Activated naive CD8-positive, alpha-beta T cell treated with anti-CD3 and anti-CD28 coated beads, Interleukin-2, amount 50 U/mL, for 24 hours (primary cell): ENCODE measurements around the gene B4GALNT2.

ENCODE experiments used
- ATAC-seq: fragments of 150-1000 bp; cut with Tn5 transposase; one replicate; pipeline ENCODE4 v1.10.0; 2021
- DNase-seq: peaks from one replicate; pipeline ENCODE4 v3.0.0; 2021
- H3K27ac Mint-ChIP-seq: one replicate; pipeline ENCODE4 v1.8.0; 2021; ENCODE audit warnings: mild to moderate bottlenecking, mixed read lengths
- H3K27me3 Mint-ChIP-seq: one replicate; pipeline ENCODE4 v1.8.0; 2021; ENCODE audit warnings: mixed read lengths
- H3K36me3 Mint-ChIP-seq: one replicate; pipeline ENCODE4 v1.8.0; 2021; ENCODE audit warnings: low read depth, mixed read lengths
- H3K4me1 Mint-ChIP-seq: one replicate; pipeline ENCODE4 v1.8.0; 2021; ENCODE audit warnings: mixed read lengths
- H3K4me3 Mint-ChIP-seq: one replicate; pipeline ENCODE4 v1.8.0; 2021; ENCODE audit warnings: mild to moderate bottlenecking, moderate library complexity, mixed read lengths
- H3K9me3 Mint-ChIP-seq: one replicate; pipeline ENCODE4 v1.8.0; 2021; ENCODE audit warnings: mixed read lengths

The B4GALNT2 gene

GRCh38 chr17:49200423-49201083, 68.0 kb downstream of the B4GALNT2 start:
- no peak for ATAC-seq
- H3K27me3 Mint-ChIP-seq = no peaks in the 10 kb centered on the region
- no peak overlapping the region for H3K4me3 Mint-ChIP-seq
- H3K9me3 Mint-ChIP-seq = no peaks in the 10 kb centered on the region
- peaks cover 8% of the 10 kb centered on the region for H3K4me1 Mint-ChIP-seq
- no peaks in the 10 kb centered on the region for H3K36me3 Mint-ChIP-seq
- H3K27ac Mint-ChIP-seq = no peak overlapping the region
- no peak for DNase-seq

GRCh38 chr17:49201481-49201927, 68.9 kb downstream of the B4GALNT2 start:
- peaks cover 3% of the 10 kb centered on the region for H3K4me1 Mint-ChIP-seq
- H3K36me3 Mint-ChIP-seq = peaks cover 6% of the 10 kb centered on the region
- no peak overlapping the region for H3K4me3 Mint-ChIP-seq
- no peaks in the 10 kb centered on the region for H3K9me3 Mint-ChIP-seq
- no peak for ATAC-seq
- DNase-seq = no peak
- no peak overlapping the region for H3K27ac Mint-ChIP-seq
- no peaks in the 10 kb centered on the region for H3K27me3 Mint-ChIP-seq

- DNase-seq (no peak), ATAC-seq (no peak)
- Mint-ChIP-seq H3K4me1 (peaks cover 7% of the 10 kb centered on the region), H3K4me3 (no peak overlapping the region), H3K27ac (no peak overlapping the region), H3K27me3 (no peaks in the 10 kb centered on the region), H3K36me3 (peaks cover 9% of the 10 kb centered on the region), H3K9me3 (no peaks in the 10 kb centered on the region)
These were observed 71.2 kb downstream of the B4GALNT2 start for GRCh38 chr17:49203796-49204195.

- Mint-ChIP-seq H3K9me3 (no peaks in the 10 kb centered on the region), H3K4me1 (peaks cover 14% of the 10 kb centered on the region), H3K27me3 (no peaks in the 10 kb centered on the region), H3K27ac (no peak overlapping the region), H3K36me3 (peaks cover 9% of the 10 kb centered on the region), H3K4me3 (no peak overlapping the region)
- ATAC-seq (no peak), DNase-seq (no peak)
These were observed 71.9 kb downstream of the B4GALNT2 start for GRCh38 chr17:49204516-49204915.

GRCh38 chr17:49209061-49209571, 76.5 kb downstream of the B4GALNT2 start:
- DNase-seq (no peak), ATAC-seq (peak; percentile 13)
- peak overlapping the region; percentile 90 for H3K4me3 Mint-ChIP-seq
- peaks cover 50% of the 10 kb centered on the region for H3K4me1 Mint-ChIP-seq
- no peaks in the 10 kb centered on the region for H3K9me3 Mint-ChIP-seq
- peak overlapping the region; percentile 81 for H3K27ac Mint-ChIP-seq
- peaks cover 17% of the 10 kb centered on the region for H3K36me3 Mint-ChIP-seq
- H3K27me3 Mint-ChIP-seq = no peaks in the 10 kb centered on the region

- Mint-ChIP-seq H3K9me3 (no peaks in the 10 kb centered on the region), H3K4me3 (peak within 1 kb of the TSS; percentile 90), H3K36me3 (peaks cover 25% of the 10 kb centered on the region), H3K4me1 (peaks cover 62% of the 10 kb centered on the region), H3K27me3 (no peaks in the 10 kb centered on the region), H3K27ac (peak within 1 kb of the TSS; percentile 81)
- peak; percentile 91 for ATAC-seq
- peak; percentile 73 for DNase-seq
These were observed 77.8 kb downstream of the B4GALNT2 start, which contains the start of the genes ABI3 and GNGT2 for GRCh38 chr17:49210158-49211029. Gene ABI3, plus strand, starts transcription at chr17:49210707. Its CDS starts 18 bp downstream, at chr17:49210725. Gene GNGT2, minus strand, starts transcription at chr17:49210574. Its CDS starts 3,152 bp downstream, at chr17:49207422.

- Mint-ChIP-seq H3K4me3 (peak overlapping the region; percentile 90), H3K27ac (peak overlapping the region; percentile 87), H3K36me3 (peaks cover 33% of the 10 kb centered on the region), H3K4me1 (peaks cover 85% of the 10 kb centered on the region), H3K9me3 (no peaks in the 10 kb centered on the region), H3K27me3 (no peaks in the 10 kb centered on the region)
- DNase-seq (no peak), ATAC-seq (no peak)
These were observed 80.8 kb downstream of the B4GALNT2 start for GRCh38 chr17:49213399-49213798.

- peak overlapping the region; percentile 90 for H3K4me3 Mint-ChIP-seq
- no peak for DNase-seq
- H3K27ac Mint-ChIP-seq = peak overlapping the region; percentile 87
- H3K4me1 Mint-ChIP-seq = peaks cover 86% of the 10 kb centered on the region
- H3K27me3 Mint-ChIP-seq = no peaks in the 10 kb centered on the region
- ATAC-seq = no peak
- no peaks in the 10 kb centered on the region for H3K9me3 Mint-ChIP-seq
- peaks cover 35% of the 10 kb centered on the region for H3K36me3 Mint-ChIP-seq
These were observed 81.3 kb downstream of the B4GALNT2 start for GRCh38 chr17:49213847-49214246.

GRCh38 chr17:49214676-49215360, 82.2 kb downstream of the B4GALNT2 start:
- Mint-ChIP-seq H3K36me3 (peaks cover 37% of the 10 kb centered on the region), H3K9me3 (no peaks in the 10 kb centered on the region), H3K4me1 (peaks cover 86% of the 10 kb centered on the region), H3K4me3 (peak overlapping the region; percentile 73), H3K27ac (peak overlapping the region; percentile 87), H3K27me3 (no peaks in the 10 kb centered on the region)
- ATAC-seq (no peak), DNase-seq (peak; percentile 35)

GRCh38 chr17:49216482-49216881, 83.9 kb downstream of the B4GALNT2 start:
- H3K27ac Mint-ChIP-seq = peak overlapping the region; percentile 53
- peaks cover 78% of the 10 kb centered on the region for H3K4me1 Mint-ChIP-seq
- H3K36me3 Mint-ChIP-seq = peaks cover 37% of the 10 kb centered on the region

GRCh38 chr17:49216953-49217650, 84.5 kb downstream of the B4GALNT2 start:
- Mint-ChIP-seq H3K36me3 (peaks cover 37% of the 10 kb centered on the region), H3K4me1 (peaks cover 74% of the 10 kb centered on the region), H3K4me3 (peak overlapping the region; percentile 43)

More at GRCh38 chr17:49216482-49216881, 83.9 kb downstream of the B4GALNT2 start:
- Mint-ChIP-seq H3K27me3 (no peaks in the 10 kb centered on the region), H3K9me3 (no peaks in the 10 kb centered on the region), H3K4me3 (peak overlapping the region; percentile 67)
- DNase-seq = no peak
- no peak for ATAC-seq

GRCh38 chr17:49217651-49218413, 85.3 kb downstream of the B4GALNT2 start:
- DNase-seq (peak; percentile 66), ATAC-seq (peak; percentile 69)
- Mint-ChIP-seq H3K27ac (peak overlapping the region; percentile 91), H3K9me3 (no peaks in the 10 kb centered on the region), H3K4me3 (peak overlapping the region; percentile 74), H3K27me3 (no peaks in the 10 kb centered on the region), H3K4me1 (peaks cover 71% of the 10 kb centered on the region), H3K36me3 (peaks cover 39% of the 10 kb centered on the region)

More at GRCh38 chr17:49216953-49217650, 84.5 kb downstream of the B4GALNT2 start:
- ATAC-seq = no peak
- DNase-seq = no peak
- no peaks in the 10 kb centered on the region for H3K27me3 Mint-ChIP-seq
- peak overlapping the region; percentile 50 for H3K27ac Mint-ChIP-seq
- no peaks in the 10 kb centered on the region for H3K9me3 Mint-ChIP-seq
